ENCODE results near the gene CDK14. TPM values are rescaled to one million over a fixed set of nuclear protein-coding genes. Genes with fewer than 3 reads are reported as not detected.

The CDK14 gene
- total RNA-seq, 1 donor from 2014 or later: 131 TPM

GRCh38 chr7:91047636-91048035 lies 451.5 kb downstream of the CDK14 start:
- Mint-ChIP-seq H3K36me3 (ENCODE audit: unreplicated experiment) (peaks cover 17% of the 10 kb centered on the region), H3K9me3 (ENCODE audit: unreplicated experiment) (no peaks in the 10 kb centered on the region), H3K4me1 (ENCODE audit: unreplicated experiment) (peaks cover 52% of the 10 kb centered on the region), H3K4me3 (ENCODE audit: unreplicated experiment) (no peak overlapping the region), H3K27ac (ENCODE audit: unreplicated experiment) (peak overlapping the region; percentile 54), H3K27me3 (ENCODE audit: unreplicated experiment) (no peaks in the 10 kb centered on the region)
- DNase-seq (ENCODE audit: extremely low spot score, unreplicated experiment): no peak
- TF ChIP-seq, protein P1, sequence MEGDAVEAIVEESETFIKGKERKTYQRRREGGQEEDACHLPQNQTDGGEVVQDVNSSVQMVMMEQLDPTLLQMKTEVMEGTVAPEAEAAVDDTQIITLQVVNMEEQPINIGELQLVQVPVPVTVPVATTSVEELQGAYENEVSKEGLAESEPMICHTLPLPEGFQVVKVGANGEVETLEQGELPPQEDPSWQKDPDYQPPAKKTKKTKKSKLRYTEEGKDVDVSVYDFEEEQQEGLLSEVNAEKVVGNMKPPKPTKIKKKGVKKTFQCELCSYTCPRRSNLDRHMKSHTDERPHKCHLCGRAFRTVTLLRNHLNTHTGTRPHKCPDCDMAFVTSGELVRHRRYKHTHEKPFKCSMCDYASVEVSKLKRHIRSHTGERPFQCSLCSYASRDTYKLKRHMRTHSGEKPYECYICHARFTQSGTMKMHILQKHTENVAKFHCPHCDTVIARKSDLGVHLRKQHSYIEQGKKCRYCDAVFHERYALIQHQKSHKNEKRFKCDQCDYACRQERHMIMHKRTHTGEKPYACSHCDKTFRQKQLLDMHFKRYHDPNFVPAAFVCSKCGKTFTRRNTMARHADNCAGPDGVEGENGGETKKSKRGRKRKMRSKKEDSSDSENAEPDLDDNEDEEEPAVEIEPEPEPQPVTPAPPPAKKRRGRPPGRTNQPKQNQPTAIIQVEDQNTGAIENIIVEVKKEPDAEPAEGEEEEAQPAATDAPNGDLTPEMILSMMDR (IDR thresholded peaks at IDR 0.05): no peak

DNA sequence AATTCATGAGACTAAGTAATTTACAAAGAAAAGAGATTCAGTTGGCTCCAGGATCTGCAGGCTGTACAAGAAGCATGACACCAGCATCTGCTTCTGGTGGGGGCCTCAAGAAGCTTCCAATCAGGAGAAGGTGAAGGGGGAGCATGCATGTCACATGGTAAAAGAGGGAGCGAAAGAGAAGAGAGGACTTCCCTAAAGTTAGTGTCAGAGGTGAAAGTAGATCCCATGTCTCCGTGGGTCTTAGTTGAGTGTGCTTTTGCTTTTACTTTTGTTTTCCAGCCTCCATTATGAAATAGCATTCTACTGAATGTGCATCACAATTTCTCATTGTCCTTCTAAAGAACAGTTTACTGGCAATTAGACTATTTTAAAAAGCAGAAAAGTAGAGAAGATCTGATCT lies 454.6 kb downstream of the CDK14 start:
- peaks cover 30% of the 10 kb centered on the region for H3K4me1 Mint-ChIP-seq (ENCODE audit: unreplicated experiment)
- H3K27ac Mint-ChIP-seq (ENCODE audit: unreplicated experiment): no peak overlapping the region
- no peak for DNase-seq (ENCODE audit: extremely low spot score, unreplicated experiment)
- TF ChIP-seq, protein P1 (IDR thresholded peaks at IDR 0.05): no peak
- no peak overlapping the region for H3K4me3 Mint-ChIP-seq (ENCODE audit: unreplicated experiment)
- H3K36me3 Mint-ChIP-seq (ENCODE audit: unreplicated experiment): peaks cover 17% of the 10 kb centered on the region
- no peaks in the 10 kb centered on the region for H3K27me3 Mint-ChIP-seq (ENCODE audit: unreplicated experiment)
- H3K9me3 Mint-ChIP-seq (ENCODE audit: unreplicated experiment): no peaks in the 10 kb centered on the region

DNA sequence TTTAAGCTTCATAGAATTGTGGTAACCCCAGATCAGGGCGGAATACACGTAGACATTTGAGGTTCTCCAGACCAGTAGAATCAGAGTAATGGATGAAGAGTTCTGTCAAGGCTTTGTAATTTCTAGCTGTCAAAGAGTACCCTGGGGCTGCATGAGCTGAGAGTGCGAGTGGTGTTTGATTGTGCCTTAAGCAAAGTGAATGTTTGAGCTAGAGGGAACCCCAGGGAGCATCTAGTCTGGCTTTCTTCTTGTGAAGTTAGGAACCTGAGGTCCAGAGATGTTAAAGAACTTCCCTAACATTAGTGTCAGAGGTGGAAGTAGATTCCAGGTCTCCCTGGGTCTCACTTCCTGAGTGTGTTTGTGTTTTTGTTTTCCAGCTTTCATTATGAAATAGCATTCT lies 455.8 kb downstream of the CDK14 start:
- peaks cover 17% of the 10 kb centered on the region for H3K36me3 Mint-ChIP-seq (ENCODE audit: unreplicated experiment)
- H3K27ac Mint-ChIP-seq (ENCODE audit: unreplicated experiment): no peak overlapping the region
- TF ChIP-seq, protein P1 (IDR thresholded peaks at IDR 0.05): no peak
- H3K4me3 Mint-ChIP-seq (ENCODE audit: unreplicated experiment): no peak overlapping the region
- H3K9me3 Mint-ChIP-seq (ENCODE audit: unreplicated experiment): no peaks in the 10 kb centered on the region
- H3K27me3 Mint-ChIP-seq (ENCODE audit: unreplicated experiment): no peaks in the 10 kb centered on the region
- H3K4me1 Mint-ChIP-seq (ENCODE audit: unreplicated experiment): peaks cover 18% of the 10 kb centered on the region
- no peak for DNase-seq (ENCODE audit: extremely low spot score, unreplicated experiment)

- H3K36me3 Mint-ChIP-seq (ENCODE audit: unreplicated experiment): peaks cover 11% of the 10 kb centered on the region
- peaks cover 10% of the 10 kb centered on the region for H3K4me1 Mint-ChIP-seq (ENCODE audit: unreplicated experiment)
- no peak overlapping the region for H3K4me3 Mint-ChIP-seq (ENCODE audit: unreplicated experiment)
- no peaks in the 10 kb centered on the region for H3K9me3 Mint-ChIP-seq (ENCODE audit: unreplicated experiment)
- DNase-seq (ENCODE audit: extremely low spot score, unreplicated experiment): no peak
- H3K27me3 Mint-ChIP-seq (ENCODE audit: unreplicated experiment): no peaks in the 10 kb centered on the region
- H3K27ac Mint-ChIP-seq (ENCODE audit: unreplicated experiment): no peak overlapping the region
- TF ChIP-seq, protein P1 (IDR thresholded peaks at IDR 0.05): no peak
These were observed 458.3 kb downstream of the CDK14 start for GRCh38 chr7:91054374-91054773.

DNA sequence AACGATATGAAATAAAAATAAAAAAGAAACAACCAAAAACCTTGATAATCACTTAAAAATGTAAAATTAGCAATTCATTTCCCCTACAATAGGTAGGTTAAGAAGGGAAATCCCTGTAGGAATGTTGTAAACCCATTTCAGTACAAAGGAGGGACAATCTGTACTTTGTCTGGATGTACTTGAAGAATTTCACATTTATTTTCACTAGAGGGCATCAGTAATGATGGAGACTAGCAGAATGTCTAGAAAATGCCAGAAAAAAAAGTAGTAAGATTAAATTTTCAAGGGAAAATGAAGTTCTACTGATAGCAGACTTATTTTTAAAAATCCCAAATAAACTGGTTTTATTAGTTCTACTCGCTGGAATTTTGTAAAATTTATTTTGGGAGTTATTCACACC lies 459.1 kb downstream of the CDK14 start:
- no peak for DNase-seq (ENCODE audit: extremely low spot score, unreplicated experiment)
- H3K9me3 Mint-ChIP-seq (ENCODE audit: unreplicated experiment): peaks cover 4% of the 10 kb centered on the region
- H3K4me3 Mint-ChIP-seq (ENCODE audit: unreplicated experiment): no peak overlapping the region
- TF ChIP-seq, protein P1 (IDR thresholded peaks at IDR 0.05): peak; percentile 40
- peaks cover 9% of the 10 kb centered on the region for H3K36me3 Mint-ChIP-seq (ENCODE audit: unreplicated experiment)
- no peak overlapping the region for H3K27ac Mint-ChIP-seq (ENCODE audit: unreplicated experiment)
- H3K4me1 Mint-ChIP-seq (ENCODE audit: unreplicated experiment): peaks cover 10% of the 10 kb centered on the region
- H3K27me3 Mint-ChIP-seq (ENCODE audit: unreplicated experiment): no peaks in the 10 kb centered on the region

Data from osteocyte (in vitro differentiated cells).